NCI-H2081 treated with DMSO at 0.1 percent for 48 hours (cell line): Measurements from ENCODE around the gene TMEM17.

Source experiments
- DNase-seq: peaks from one replicate; lab custom pipeline; 2025; lab: John Stamatoyannopoulos, UW

TMEM17 gene

GRCh38 chr2:62472312-62472711 is 33.7 kb downstream of the TMEM17 start:
- DNase-seq = no peak

DNA sequence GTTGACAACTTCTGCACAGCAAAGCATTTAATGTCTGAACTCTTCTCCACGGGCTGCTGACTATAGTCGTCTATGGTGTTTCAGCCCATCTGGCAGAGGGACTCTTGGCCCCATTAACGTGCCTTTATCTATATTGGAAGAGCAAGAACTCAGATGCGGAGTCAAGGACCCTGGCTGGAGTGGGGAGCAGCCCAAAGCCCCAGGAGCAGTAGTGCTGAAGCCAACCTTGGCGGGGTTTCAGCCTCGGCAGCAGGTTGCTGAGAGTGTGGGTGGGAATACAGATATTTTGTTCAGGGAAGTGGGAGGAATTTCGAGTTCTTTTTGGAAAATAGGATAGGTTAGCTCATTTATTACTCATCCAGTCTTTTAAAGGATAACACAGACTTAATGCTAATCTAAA is 34.2 kb downstream of the TMEM17 start:
- no peak for DNase-seq

DNA sequence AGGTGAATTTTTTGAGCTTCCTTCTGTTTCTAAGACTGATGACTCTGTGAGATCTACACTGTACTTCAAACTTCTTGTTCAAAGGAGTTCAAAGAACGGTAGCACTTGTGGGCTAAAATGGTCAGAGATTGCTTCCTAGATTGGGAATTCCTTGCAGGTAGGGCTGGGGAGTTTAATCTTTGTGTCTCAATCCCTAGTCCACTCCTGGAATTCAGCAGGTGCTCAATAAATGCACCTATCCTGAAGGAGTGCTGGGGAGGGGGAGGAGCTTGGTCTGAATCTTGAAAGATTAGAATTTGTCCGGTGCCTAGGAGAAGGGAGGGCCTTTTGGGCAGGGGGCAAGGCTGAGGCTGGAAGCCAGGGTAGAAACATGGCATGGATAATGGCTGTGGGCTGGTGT is 34.6 kb downstream of the TMEM17 start:
- DNase-seq = no peak

GRCh38 chr2:62469548-62469947 is 36.4 kb downstream of the TMEM17 start:
- no peak for DNase-seq

DNA sequence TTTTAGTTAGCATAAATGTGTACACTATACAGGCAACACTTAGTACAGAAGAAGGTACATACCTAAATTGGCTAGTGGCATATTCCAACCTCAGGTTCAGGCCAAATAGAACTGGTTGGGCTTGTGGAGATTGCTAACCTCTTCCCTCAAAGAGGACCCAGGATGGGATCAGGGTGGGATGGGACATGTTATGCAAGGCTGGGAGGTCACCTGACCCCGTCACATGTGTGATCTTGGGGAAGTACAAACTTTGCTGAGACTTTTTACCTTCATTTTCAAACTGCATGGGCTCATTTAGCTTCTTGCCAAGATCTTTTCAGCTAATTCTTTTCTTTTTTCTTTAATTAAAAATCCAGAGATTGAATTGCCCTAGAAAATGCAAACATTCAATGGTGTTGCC is 36.9 kb downstream of the TMEM17 start:
- no peak for DNase-seq

DNA sequence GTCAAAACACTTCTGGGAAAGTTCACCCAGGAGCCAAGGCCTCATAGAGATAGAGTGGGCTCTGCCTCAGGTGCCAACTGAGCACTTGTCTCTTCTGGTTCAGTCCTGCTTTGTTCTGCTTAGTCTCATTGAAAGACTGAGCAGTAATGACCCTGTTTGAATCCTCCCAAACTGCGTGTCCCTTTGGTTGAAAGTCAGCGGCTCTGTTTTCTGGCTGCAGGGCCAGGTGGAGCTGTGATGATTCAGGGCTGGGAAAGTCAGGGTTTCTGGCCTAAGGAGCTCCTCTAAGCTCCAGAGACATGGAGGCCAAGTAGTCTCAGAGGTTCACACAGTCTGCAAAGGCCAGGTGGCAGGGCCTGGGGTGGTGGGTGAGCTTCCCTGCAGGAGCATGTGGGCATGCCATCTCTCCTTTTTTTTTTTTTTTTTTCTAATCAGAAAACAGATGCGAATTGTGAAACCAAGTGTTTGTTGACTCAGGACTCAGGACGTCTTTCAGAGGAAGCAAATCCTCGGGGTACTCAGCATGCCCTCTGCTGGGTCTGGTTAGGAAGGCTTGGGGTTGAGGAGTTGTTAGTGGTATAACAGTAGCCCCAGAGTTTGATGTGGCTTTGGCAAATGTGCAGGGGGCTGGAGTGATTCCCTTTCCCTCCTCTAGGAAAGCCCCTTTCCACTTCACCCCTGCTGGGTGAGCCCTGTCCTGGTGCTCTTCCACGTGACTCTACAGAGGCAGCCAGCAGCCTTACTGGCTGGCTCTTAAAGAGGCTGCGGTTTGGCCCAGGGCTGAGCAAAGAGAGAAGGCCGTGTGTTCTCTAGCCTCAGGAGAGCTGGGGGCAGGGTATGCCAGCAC is 38.3 kb downstream of the TMEM17 start:
- no peak for DNase-seq

- no peak for DNase-seq
Measured at GRCh38 chr2:62467100-62467474, 38.9 kb downstream of the TMEM17 start.

- DNase-seq = no peak
Measured at GRCh38 chr2:62466503-62466854, 39.5 kb downstream of the TMEM17 start.

GRCh38 chr2:62465741-62466502 is 40.1 kb downstream of the TMEM17 start:
- no peak for DNase-seq

- DNase-seq = no peak
Measured at GRCh38 chr2:62465039-62465740, 40.8 kb downstream of the TMEM17 start.

- no peak for DNase-seq
Measured at GRCh38 chr2:62464221-62465007, 41.6 kb downstream of the TMEM17 start.

- no peak for DNase-seq
Measured at GRCh38 chr2:62462211-62462610, 43.8 kb downstream of the TMEM17 start.

DNA sequence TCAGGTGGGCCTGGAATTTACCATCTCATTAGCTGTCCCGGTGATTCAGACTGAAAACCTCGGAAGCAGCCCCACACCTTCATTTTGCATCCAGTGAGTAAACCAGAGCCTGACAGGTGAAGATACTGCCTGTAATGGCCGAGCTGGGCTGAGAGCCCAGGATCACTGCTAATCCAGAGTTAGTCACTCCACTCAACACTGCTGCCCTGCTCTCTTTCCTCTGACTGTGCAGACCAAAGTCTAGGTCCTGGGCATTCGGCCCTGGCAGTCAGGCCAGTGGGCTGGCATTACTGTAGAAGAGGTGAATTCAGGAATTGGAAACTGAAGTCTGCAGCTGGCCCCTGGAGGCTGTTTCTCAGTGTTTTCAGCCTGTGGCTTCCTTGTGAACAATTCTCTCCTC is 44.3 kb downstream of the TMEM17 start:
- no peak for DNase-seq

DNA sequence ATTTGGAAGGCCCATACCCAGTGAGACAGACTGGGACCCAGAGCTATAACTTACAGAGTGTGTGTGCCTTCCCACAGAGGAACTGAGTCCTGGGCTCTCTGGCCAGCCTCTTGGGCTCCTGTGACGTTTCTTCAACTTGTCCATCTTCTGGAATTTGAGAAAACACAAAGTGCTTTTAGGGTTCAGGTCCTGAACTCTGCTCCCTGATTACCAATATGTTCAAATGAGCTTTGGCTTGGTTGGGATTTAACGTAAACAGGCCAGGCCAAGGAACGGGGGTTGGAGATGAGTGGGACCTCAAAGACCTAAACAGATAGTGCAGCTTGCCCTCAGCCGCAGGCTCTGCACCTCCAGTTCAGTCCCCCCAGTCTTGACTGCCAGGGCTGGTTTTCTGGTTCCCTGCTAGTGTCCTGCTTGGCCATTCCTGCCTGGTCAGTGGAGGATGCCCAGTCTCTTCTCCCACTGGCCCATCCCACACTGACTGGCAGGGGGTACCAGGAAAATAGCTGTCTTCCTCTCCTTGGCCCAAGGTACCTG is 44.9 kb downstream of the TMEM17 start:
- DNase-seq = no peak

- no peak for DNase-seq
Measured at GRCh38 chr2:62460175-62460574, 45.8 kb downstream of the TMEM17 start.

GRCh38 chr2:62459672-62460071 is 46.3 kb downstream of the TMEM17 start:
- no peak for DNase-seq

DNA sequence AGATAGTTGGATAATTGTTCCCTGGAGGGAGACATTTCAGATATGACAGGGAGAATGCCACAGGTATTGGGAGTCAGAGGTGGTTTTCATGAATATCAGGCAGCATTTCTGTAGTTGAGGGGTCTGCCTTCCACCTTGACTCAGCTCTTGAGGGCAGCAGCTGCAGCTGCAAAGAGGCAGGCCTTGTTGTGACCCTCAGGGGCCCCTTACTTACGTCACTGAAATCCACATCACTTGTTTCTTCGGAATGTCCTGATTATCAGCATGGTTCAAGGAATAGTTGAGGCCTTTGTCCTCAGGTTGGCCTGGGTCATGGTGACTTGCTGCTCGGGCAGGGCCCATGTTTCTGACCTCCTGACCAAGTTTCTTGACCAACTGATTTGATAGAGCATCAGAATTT is 46.9 kb downstream of the TMEM17 start:
- no peak for DNase-seq

- no peak for DNase-seq
Measured at GRCh38 chr2:62458671-62459081, 47.3 kb downstream of the TMEM17 start.

- DNase-seq = no peak
Measured at GRCh38 chr2:62458206-62458641, 47.8 kb downstream of the TMEM17 start.

DNA sequence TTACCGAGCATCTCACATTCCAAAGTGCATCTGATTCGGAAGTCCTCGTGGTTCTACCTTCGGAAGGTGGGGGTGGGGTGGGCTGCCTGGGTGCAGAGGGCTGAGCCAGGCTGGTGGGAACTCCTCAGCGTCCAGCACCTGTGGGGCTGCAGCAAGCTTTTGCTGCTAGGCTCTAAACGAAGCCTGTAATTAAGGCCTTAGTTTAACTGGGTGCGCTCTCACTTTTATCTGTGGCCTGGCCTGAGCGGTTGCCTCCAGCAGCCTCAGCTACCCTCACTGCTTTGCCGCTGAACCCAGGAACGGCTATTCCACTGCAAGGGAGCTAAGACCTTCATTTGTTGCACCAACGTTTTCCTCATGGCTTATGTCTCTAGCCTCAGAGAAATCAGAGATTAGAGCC is 48.4 kb downstream of the TMEM17 start:
- no peak for DNase-seq

DNA sequence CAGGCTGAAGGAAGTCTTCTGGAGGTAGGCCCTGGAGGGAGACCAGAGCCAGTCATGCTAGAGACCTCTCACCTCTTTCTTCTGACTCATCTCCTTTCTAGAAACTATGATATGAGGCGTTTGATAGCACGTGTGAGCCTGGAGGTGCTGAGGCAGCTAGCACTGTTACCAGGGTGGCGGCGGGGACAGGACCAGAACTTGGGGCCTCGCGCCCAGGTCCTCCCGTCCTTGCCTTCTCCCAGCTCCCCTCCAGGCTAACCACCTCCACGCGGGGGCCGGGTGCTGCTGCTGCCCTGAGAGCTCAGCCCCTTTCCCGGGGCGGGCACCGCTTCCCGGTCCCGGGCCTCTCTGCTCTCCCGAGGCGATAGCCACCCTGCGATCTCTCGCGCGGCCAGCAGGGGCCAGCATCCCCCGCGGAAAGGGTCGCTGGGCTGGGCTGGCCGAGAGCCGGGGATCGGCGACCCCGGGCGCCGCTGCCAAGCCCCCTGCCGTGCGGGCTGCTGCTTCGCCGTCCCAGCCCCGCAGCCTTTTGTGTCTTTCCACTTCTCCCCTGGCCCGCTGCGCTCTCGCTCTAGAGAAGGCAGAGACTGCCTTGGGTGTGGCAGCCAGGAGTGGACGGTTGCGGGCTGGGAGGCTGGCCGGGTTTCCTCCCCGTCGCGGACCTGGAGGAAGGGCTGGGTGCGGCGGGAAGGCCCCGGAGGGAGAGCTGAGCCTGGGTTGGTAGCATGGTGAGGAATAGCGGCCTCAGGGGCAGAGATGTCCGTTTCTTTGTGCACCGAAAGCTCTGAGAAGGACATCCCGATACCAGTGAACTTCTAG is 49.1 kb downstream of the TMEM17 start:
- DNase-seq = no peak
